NOMO-1 (cell line): ENCODE measurements around the gene HIVEP3.

ENCODE experiments used
- DNase-seq, 2 experiments: peaks; one replicate each; lab custom pipeline; 2025; ENCODE audit not compliant: unreplicated experiment in 2 of 2; lab: John Stamatoyannopoulos, UW

HIVEP3 gene

GRCh38 chr1:41819069-41819468 is 99.7 kb downstream of the HIVEP3 start:
- no peak for DNase-seq

GRCh38 chr1:41816061-41816460 is 102.7 kb downstream of the HIVEP3 start:
- DNase-seq: no peak

- DNase-seq: no peak
Observed at GRCh38 chr1:41813755-41814745, 104.7 kb downstream of the HIVEP3 start.

GRCh38 chr1:41813226-41813625 is 105.5 kb downstream of the HIVEP3 start:
- DNase-seq: no peak

GRCh38 chr1:41812453-41812852 is 106.3 kb downstream of the HIVEP3 start:
- DNase-seq: no peak

- peak; percentile 28 to 67 for DNase-seq
Observed at GRCh38 chr1:41812051-41812450, 106.7 kb downstream of the HIVEP3 start.

GRCh38 chr1:41811051-41811795 is 107.5 kb downstream of the HIVEP3 start:
- peak; percentile 60 to 83 for DNase-seq

- DNase-seq: peak; percentile 48 to 61
Observed at GRCh38 chr1:41810446-41810845, 108.3 kb downstream of the HIVEP3 start.

GRCh38 chr1:41809692-41810091 is 109.0 kb downstream of the HIVEP3 start:
- peak in 1 of 2 experiments; percentile 14 for DNase-seq

GRCh38 chr1:41807390-41807789 is 111.3 kb downstream of the HIVEP3 start:
- DNase-seq: no peak

- DNase-seq: no peak
Observed at GRCh38 chr1:41806472-41807155, 112.1 kb downstream of the HIVEP3 start.

GRCh38 chr1:41805771-41806471 is 112.8 kb downstream of the HIVEP3 start:
- no peak for DNase-seq

- peak; percentile 34 to 40 for DNase-seq
Observed at GRCh38 chr1:41804176-41804575, 114.5 kb downstream of the HIVEP3 start.

GRCh38 chr1:41803656-41804055 is 115.1 kb downstream of the HIVEP3 start:
- no peak for DNase-seq

GRCh38 chr1:41802532-41803501 is 115.9 kb downstream of the HIVEP3 start:
- peak; percentile 98 to 99 for DNase-seq

GRCh38 chr1:41800311-41800829 is 118.4 kb downstream of the HIVEP3 start:
- DNase-seq: no peak

- DNase-seq: peak in 1 of 2 experiments; percentile 50
Observed at GRCh38 chr1:41799723-41800122, 119.0 kb downstream of the HIVEP3 start.

GRCh38 chr1:41799205-41799604 is 119.5 kb downstream of the HIVEP3 start:
- DNase-seq: no peak

- peak in 1 of 2 experiments; percentile 6 for DNase-seq
Observed at GRCh38 chr1:41795205-41795762, 123.4 kb downstream of the HIVEP3 start.
